Gastroesophageal sphincter (tissue), 4 donors: ENCODE measurements around the gene GATAD2A. TPM values are rescaled to one million over a fixed set of nuclear protein-coding genes. Genes with fewer than 3 reads are reported as not detected.

ENCODE experiments used
- ATAC-seq: fragments of 150-250 bp; one replicate; pipeline ENCODE4 v1.9.1; 2016; ENCODE audit warnings: mild to moderate bottlenecking, moderate library complexity
- H3K27ac ChIP-seq, 4 donors: fragments of 200-600 bp; sonication (generic) in 3 of 4; 1 replicate in 3 of 4; 2 replicates in 1 of 4; pipeline ENCODE4 v1.5.1; 2016 to 2019
- H3K27me3 ChIP-seq: fragments of 200-600 bp; sonication (generic); one replicate; pipeline ENCODE4 v1.5.1; 2019
- H3K36me3 ChIP-seq, 2 donors: fragments of 200-600 bp; sonication (generic); one replicate each; pipeline ENCODE4 v1.5.1; 2019; ENCODE audit warnings: control low read depth in 1 of 2
- H3K4me1 ChIP-seq, 3 donors: fragments of 200-600 bp; sonication (generic); 1 replicate in 2 of 3; 2 replicates in 1 of 3; pipeline ENCODE4 v1.5.1; 2016 to 2019; ENCODE audit warnings: control low read depth in 2 of 3
- H3K4me3 ChIP-seq, 2 donors: fragments of 200-600 bp; sonication (generic); one replicate each; pipeline ENCODE4 v1.5.1; 2019; ENCODE audit warnings: mild to moderate bottlenecking in 1 of 2, moderate library complexity in 1 of 2
- H3K9me3 ChIP-seq, 3 donors: fragments of 200-600 bp; sonication (generic); one replicate each; pipeline ENCODE4 v1.5.1; 2017 to 2019; ENCODE audit warnings: control low read depth in 2 of 3
- CTCF ChIP-seq, 4 experiments: fragments of 200-600 bp in 2 of 4; fragments of 450-650 bp in 2 of 4; sonication (generic) in 1 of 4; IDR thresholded peaks; one replicate each; pipeline ENCODE4 v1.5.1; 2017 to 2019; ENCODE audit warnings: antibody characterized with exemption in 4 of 4, mild to moderate bottlenecking in 2 of 4, moderate library complexity in 2 of 4
- EP300 ChIP-seq: sonication (generic); formaldehyde crosslinking; IDR thresholded peaks from one replicate; pipeline ENCODE4 v1.6.1; 2017; ENCODE audit warnings: antibody characterized with exemption, mild to moderate bottlenecking
- POLR2A ChIP-seq, 2 donors: fragments of 450-650 bp; IDR thresholded peaks; one replicate each; pipeline ENCODE4 v1.6.1; 2017; ENCODE audit warnings: antibody characterized with exemption in 2 of 2, mild to moderate bottlenecking in 2 of 2, moderate library complexity in 1 of 2
- POLR2AphosphoS5 ChIP-seq: sonication (generic); formaldehyde crosslinking; IDR thresholded peaks from one replicate; pipeline ENCODE4 v1.6.1; 2017; ENCODE audit warnings: antibody characterized with exemption
- WGBS, 2 donors: methylation state at CpG; one replicate each; pipeline ENCODE4 v1.1.5; 2018; ENCODE audit warnings: low coverage in 1 of 2; 5-methylcytosine and 5-hydroxymethylcytosine counted together
- total RNA-seq, 4 donors: library from RNA; depleted of rRNA; stranded (reverse); fragments of >200 nt; gene quantifications; one replicate each; pipeline ENCODE4 v1.1.0, GENCODE V29; 2016

GATAD2A gene
- total RNA-seq, 4 donors from 2014 or later: 30.9 to 69.0 (median 36.6) TPM

GRCh38 chr19:19514215-19514657 lies 108.8 kb downstream of the GATAD2A start:
- Histone ChIP-seq H3K4me3 (peak overlapping the region in 1 of 2 donors; percentile 43), H3K27ac (peak overlapping the region in 3 of 4 donors; percentile 48 to 87 (median 58)), H3K4me1 (peaks cover 0 to 52% (median 14%) of the 10 kb centered on the region in 3 donors), H3K9me3 (peaks cover 0 to 7% (median 0%) of the 10 kb centered on the region in 3 donors), H3K36me3 (peaks cover 0 to 3% of the 10 kb centered on the region in 2 donors), H3K27me3 (no peaks in the 10 kb centered on the region)
- ATAC-seq: peak; percentile 70
- no peak for TF ChIP-seq POLR2A (IDR thresholded peaks at IDR 0.05)
- TF ChIP-seq POLR2AphosphoS5: peak; percentile 57
- WGBS, 2 donors: 15% methylated on average over 4 of the region's 46 CpGs; no CpG with 5 or more reads in 1 of the 2 donors

GRCh38 chr19:19514881-19515641 lies 109.6 kb downstream of the GATAD2A start, which contains the start of gene TSSK6:
TSSK6 (minus strand) TSS chr19:19515548; CDS start chr19:19515427, 121 bp downstream.
- H3K27me3 ChIP-seq: no peaks in the 10 kb centered on the region
- H3K27ac ChIP-seq: peak within 1 kb of the TSS; percentile 43 to 91 (median 88)
- H3K36me3 ChIP-seq: peaks cover 0 to 11% of the 10 kb centered on the region in 2 donors
- no peak for TF ChIP-seq POLR2AphosphoS5
- TF ChIP-seq EP300: no peak
- no peak for TF ChIP-seq CTCF (IDR thresholded peaks at IDR 0.05)
- TF ChIP-seq POLR2A (IDR thresholded peaks at IDR 0.05): no peak
- peaks cover 0 to 58% (median 14%) of the 10 kb centered on the region in 3 donors for H3K4me1 ChIP-seq
- H3K4me3 ChIP-seq: peak within 1 kb of the TSS; percentile 63 to 82
- 85% methylated on average over 14 of the region's 74 CpGs; no CpG with 5 or more reads in 1 of the 2 donors for WGBS, 2 donors
- ATAC-seq: no peak
- H3K9me3 ChIP-seq: peaks cover 0 to 7% (median 0%) of the 10 kb centered on the region in 3 donors

DNA sequence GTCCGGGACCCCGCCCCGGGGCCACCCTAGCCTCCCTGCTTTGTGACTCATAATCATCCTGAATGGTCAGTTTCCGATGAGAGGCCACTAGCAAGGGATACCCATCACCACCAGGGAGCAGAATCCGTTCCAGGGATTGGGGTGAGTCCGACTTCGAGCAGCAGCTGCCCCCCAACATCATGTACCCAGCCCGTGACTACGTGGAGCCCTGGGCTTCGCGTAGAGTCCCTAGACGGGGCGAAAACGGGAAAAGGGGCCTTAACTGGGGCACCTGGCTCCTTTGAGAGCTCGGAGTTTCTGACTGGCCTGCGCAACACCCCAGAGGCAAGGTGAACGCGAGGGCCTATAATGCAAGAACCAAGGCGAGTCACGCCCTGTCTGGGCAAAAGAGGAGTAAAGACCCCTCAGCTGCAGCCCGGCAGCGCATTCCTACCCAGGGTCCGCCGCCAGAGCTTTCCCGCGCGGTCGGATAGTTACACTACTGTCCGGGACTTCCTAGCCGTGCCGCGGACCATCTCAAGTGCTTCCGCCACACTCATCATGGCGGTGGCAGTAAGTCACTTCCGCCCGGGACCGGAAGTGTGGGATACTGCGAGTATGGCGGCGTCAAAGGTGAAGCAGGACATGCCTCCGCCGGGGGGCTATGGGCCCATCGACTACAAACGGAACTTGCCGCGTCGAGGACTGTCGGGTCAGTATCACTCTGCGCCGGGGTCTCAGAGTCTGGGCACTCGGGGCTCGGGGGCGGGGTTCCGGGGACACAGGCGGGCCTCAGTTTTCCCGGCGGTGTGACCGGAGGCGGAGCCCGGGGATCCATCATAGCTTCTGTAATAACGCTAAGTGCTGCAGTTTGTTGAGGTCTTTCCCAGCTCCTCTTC lies 110.4 kb downstream of the GATAD2A start, which contains the start of gene NDUFA13:
NDUFA13 (plus strand) TSS at position 584 of the 878 bp plus-strand sequence; CDS start at position 598, 14 bp downstream.
- no peaks in the 10 kb centered on the region for H3K27me3 ChIP-seq
- peaks cover 0 to 7% (median 0%) of the 10 kb centered on the region in 3 donors for H3K9me3 ChIP-seq
- peak within 1 kb of the TSS; percentile 63 to 82 for H3K4me3 ChIP-seq
- H3K27ac ChIP-seq: peak within 1 kb of the TSS; percentile 43 to 91 (median 88)
- TF ChIP-seq POLR2A (IDR thresholded peaks at IDR 0.05) (peak; percentile 58 to 74), POLR2AphosphoS5 (peak; percentile 100), EP300 (no peak), CTCF (IDR thresholded peaks at IDR 0.05) (peak in 1 of 4 experiments; percentile 10)
- H3K4me1 ChIP-seq: peaks cover 0 to 58% (median 14%) of the 10 kb centered on the region in 3 donors
- 0 to 2% methylated on average over 11 to 17 of the region's 61 CpGs for WGBS, 2 donors
- ATAC-seq: peak; percentile 93
- H3K36me3 ChIP-seq: peaks cover 0 to 19% of the 10 kb centered on the region in 2 donors

- H3K4me3 ChIP-seq: peak overlapping the region in 1 of 2 donors; percentile 82
- no peaks in the 10 kb centered on the region for H3K27me3 ChIP-seq
- TF ChIP-seq EP300 (no peak), POLR2A (IDR thresholded peaks at IDR 0.05) (no peak), POLR2AphosphoS5 (no peak), CTCF (IDR thresholded peaks at IDR 0.05) (no peak)
- H3K4me1 ChIP-seq: peaks cover 0 to 58% (median 14%) of the 10 kb centered on the region in 3 donors
- no peak for ATAC-seq
- H3K9me3 ChIP-seq: peaks cover 0 to 7% (median 0%) of the 10 kb centered on the region in 3 donors
- peaks cover 0 to 23% of the 10 kb centered on the region in 2 donors for H3K36me3 ChIP-seq
- no peak overlapping the region for H3K27ac ChIP-seq
- 45 to 60% methylated on average over 3 to 7 of the region's 10 CpGs for WGBS, 2 donors
Measured at GRCh38 chr19:19517235-19517619, 111.8 kb downstream of the GATAD2A start.

DNA sequence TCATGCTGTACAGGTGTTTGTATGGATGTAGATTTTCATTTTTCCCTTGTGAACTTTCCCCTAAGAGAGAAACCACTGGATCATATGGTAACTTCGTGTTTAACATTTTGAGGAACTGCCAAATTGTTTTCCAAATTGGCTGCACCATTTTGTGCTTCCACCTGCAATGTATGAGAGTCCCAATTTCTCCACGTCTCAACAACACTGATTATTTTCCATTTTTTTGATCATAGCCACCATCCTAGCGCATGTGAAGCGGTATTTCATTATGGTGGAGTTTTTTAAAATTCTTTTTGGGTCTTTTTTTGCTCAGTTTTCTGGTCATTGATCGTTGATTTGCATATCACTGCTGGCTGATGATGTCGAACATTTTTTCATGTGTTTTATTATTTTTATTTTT lies 115.5 kb downstream of the GATAD2A start:
- Histone ChIP-seq H3K27me3 (no peaks in the 10 kb centered on the region), H3K4me1 (peaks cover 0 to 47% (median 9%) of the 10 kb centered on the region in 3 donors), H3K36me3 (peaks cover 0 to 49% of the 10 kb centered on the region in 2 donors), H3K9me3 (no peaks in the 10 kb centered on the region), H3K4me3 (no peak overlapping the region), H3K27ac (no peak overlapping the region)
- TF ChIP-seq POLR2A (IDR thresholded peaks at IDR 0.05) (no peak), POLR2AphosphoS5 (no peak)
- ATAC-seq: no peak
- WGBS, 2 donors: 20 to 77% methylated on average over 1 to 6 of the region's 6 CpGs
